ENCODE results near the gene SMIM41.

DNA sequence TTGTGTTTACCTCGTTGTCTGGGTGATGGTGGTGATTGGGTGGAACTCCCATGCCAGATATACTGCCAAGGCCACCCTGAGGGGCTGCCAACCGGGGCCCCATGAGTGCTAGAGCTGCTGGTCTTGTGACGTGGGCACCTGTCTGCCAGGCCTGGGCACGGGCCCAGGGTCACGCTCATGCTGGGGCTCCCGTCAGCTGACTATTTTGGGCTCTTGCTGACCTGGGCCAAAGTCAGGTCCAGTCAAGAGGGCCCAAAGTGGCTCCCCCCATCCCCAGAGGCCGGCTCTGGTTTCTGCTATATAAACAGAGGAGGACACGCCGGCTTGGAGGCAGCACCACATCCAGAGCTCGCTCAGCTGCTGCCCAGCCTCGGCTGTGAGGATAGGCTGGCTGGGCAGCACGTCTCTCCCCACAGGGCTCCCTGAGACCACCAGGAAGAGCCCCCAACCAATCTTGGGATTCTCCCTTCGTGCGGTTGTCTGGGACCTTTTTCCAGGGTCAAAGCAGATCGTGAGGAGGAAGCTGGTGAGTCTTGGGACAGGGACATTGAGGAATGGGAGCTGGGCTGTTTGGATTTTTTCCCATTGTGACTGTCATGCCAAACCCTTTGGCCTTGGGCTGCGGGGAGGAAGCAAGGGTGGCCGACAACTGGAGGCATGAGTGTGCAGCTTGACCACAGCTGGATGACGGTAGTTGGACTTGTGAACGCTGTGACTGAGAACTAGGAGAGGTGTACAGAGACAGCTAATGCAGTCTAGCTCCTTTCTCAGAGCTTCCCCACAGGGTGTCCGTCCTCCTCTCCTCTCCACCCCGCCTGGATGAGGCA lies 35.9 kb upstream of the SMIM41 start:
- TF ChIP-seq, protein P1, sequence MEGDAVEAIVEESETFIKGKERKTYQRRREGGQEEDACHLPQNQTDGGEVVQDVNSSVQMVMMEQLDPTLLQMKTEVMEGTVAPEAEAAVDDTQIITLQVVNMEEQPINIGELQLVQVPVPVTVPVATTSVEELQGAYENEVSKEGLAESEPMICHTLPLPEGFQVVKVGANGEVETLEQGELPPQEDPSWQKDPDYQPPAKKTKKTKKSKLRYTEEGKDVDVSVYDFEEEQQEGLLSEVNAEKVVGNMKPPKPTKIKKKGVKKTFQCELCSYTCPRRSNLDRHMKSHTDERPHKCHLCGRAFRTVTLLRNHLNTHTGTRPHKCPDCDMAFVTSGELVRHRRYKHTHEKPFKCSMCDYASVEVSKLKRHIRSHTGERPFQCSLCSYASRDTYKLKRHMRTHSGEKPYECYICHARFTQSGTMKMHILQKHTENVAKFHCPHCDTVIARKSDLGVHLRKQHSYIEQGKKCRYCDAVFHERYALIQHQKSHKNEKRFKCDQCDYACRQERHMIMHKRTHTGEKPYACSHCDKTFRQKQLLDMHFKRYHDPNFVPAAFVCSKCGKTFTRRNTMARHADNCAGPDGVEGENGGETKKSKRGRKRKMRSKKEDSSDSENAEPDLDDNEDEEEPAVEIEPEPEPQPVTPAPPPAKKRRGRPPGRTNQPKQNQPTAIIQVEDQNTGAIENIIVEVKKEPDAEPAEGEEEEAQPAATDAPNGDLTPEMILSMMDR (IDR thresholded peaks at IDR 0.05), result no peak
- TF ChIP-seq POLR2AphosphoS5 (IDR thresholded peaks at IDR 0.05) (peak in 3 of 4 donors; percentile 39 to 72 (median 54)), POLR2A (IDR thresholded peaks at IDR 0.05) (no peak)

All from sigmoid colon (tissue), 4 donors.